ENCODE data around the gene UBE2O.

DNA sequence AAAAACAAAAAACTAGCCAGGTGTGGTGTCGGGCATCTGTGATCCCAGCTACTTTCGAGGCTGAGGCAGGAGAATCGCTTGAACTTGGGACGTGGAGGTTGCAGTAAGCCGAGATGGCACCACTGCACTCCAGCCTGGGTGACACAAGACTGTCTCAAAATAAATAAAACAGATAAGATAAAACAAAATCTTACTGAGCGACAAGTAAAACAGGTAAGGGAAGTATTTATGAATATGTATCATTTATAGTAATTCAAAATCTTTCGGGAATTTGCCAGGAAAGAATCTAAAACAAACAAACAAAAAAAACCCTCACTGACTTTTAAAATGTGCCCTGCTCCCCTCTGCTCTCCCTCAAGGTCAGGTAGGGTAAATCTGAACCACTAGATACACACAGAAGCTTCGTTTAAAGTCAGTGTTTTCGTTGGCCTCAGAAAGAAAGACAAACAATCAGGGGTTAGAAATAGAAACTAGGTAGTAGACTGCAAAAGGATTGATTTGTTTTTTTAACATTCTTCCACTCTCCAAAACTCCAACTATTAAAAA lies 101.4 kb downstream of the UBE2O start:
- TF ChIP-seq TEAD1 (CRISPR knock-in tag; IDR thresholded peaks at IDR 0.05) = no peak
- TF ChIP-seq, protein P1, sequence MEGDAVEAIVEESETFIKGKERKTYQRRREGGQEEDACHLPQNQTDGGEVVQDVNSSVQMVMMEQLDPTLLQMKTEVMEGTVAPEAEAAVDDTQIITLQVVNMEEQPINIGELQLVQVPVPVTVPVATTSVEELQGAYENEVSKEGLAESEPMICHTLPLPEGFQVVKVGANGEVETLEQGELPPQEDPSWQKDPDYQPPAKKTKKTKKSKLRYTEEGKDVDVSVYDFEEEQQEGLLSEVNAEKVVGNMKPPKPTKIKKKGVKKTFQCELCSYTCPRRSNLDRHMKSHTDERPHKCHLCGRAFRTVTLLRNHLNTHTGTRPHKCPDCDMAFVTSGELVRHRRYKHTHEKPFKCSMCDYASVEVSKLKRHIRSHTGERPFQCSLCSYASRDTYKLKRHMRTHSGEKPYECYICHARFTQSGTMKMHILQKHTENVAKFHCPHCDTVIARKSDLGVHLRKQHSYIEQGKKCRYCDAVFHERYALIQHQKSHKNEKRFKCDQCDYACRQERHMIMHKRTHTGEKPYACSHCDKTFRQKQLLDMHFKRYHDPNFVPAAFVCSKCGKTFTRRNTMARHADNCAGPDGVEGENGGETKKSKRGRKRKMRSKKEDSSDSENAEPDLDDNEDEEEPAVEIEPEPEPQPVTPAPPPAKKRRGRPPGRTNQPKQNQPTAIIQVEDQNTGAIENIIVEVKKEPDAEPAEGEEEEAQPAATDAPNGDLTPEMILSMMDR (IDR thresholded peaks at IDR 0.05) = no peak
- TF ChIP-seq ZNF138 (CRISPR knock-in tag; conservative IDR thresholded peaks at IDR 0.05) = no peak
- TF ChIP-seq, protein P2, sequence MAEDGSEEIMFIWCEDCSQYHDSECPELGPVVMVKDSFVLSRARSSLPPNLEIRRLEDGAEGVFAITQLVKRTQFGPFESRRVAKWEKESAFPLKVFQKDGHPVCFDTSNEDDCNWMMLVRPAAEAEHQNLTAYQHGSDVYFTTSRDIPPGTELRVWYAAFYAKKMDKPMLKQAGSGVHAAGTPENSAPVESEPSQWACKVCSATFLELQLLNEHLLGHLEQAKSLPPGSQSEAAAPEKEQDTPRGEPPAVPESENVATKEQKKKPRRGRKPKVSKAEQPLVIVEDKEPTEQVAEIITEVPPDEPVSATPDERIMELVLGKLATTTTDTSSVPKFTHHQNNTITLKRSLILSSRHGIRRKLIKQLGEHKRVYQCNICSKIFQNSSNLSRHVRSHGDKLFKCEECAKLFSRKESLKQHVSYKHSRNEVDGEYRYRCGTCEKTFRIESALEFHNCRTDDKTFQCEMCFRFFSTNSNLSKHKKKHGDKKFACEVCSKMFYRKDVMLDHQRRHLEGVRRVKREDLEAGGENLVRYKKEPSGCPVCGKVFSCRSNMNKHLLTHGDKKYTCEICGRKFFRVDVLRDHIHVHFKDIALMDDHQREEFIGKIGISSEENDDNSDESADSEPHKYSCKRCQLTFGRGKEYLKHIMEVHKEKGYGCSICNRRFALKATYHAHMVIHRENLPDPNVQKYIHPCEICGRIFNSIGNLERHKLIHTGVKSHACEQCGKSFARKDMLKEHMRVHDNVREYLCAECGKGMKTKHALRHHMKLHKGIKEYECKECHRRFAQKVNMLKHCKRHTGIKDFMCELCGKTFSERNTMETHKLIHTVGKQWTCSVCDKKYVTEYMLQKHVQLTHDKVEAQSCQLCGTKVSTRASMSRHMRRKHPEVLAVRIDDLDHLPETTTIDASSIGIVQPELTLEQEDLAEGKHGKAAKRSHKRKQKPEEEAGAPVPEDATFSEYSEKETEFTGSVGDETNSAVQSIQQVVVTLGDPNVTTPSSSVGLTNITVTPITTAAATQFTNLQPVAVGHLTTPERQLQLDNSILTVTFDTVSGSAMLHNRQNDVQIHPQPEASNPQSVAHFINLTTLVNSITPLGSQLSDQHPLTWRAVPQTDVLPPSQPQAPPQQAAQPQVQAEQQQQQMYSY (CRISPR knock-in tag; IDR thresholded peaks at IDR 0.05) = no peak
- TF ChIP-seq, protein P3, sequence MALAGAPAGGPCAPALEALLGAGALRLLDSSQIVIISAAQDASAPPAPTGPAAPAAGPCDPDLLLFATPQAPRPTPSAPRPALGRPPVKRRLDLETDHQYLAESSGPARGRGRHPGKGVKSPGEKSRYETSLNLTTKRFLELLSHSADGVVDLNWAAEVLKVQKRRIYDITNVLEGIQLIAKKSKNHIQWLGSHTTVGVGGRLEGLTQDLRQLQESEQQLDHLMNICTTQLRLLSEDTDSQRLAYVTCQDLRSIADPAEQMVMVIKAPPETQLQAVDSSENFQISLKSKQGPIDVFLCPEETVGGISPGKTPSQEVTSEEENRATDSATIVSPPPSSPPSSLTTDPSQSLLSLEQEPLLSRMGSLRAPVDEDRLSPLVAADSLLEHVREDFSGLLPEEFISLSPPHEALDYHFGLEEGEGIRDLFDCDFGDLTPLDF (CRISPR knock-in tag; IDR thresholded peaks at IDR 0.05) = no peak
- TF ChIP-seq JUN (CRISPR knock-in tag; IDR thresholded peaks at IDR 0.05) = no peak
- TF ChIP-seq, protein P4, sequence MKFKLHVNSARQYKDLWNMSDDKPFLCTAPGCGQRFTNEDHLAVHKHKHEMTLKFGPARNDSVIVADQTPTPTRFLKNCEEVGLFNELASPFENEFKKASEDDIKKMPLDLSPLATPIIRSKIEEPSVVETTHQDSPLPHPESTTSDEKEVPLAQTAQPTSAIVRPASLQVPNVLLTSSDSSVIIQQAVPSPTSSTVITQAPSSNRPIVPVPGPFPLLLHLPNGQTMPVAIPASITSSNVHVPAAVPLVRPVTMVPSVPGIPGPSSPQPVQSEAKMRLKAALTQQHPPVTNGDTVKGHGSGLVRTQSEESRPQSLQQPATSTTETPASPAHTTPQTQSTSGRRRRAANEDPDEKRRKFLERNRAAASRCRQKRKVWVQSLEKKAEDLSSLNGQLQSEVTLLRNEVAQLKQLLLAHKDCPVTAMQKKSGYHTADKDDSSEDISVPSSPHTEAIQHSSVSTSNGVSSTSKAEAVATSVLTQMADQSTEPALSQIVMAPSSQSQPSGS (CRISPR knock-in tag; IDR thresholded peaks at IDR 0.05; ENCODE audit: borderline replicate concordance, low read depth) = no peak
- TF ChIP-seq TEAD4 (CRISPR knock-in tag; IDR thresholded peaks at IDR 0.05) = no peak
- TF ChIP-seq, protein P5, sequence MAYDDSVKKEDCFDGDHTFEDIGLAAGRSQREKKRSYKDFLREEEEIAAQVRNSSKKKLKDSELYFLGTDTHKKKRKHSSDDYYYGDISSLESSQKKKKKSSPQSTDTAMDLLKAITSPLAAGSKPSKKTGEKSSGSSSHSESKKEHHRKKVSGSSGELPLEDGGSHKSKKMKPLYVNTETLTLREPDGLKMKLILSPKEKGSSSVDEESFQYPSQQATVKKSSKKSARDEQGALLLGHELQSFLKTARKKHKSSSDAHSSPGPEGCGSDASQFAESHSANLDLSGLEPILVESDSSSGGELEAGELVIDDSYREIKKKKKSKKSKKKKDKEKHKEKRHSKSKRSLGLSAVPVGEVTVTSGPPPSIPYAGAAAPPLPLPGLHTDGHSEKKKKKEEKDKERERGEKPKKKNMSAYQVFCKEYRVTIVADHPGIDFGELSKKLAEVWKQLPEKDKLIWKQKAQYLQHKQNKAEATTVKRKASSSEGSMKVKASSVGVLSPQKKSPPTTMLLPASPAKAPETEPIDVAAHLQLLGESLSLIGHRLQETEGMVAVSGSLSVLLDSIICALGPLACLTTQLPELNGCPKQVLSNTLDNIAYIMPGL (CRISPR knock-in tag; IDR thresholded peaks at IDR 0.05) = no peak
- TF ChIP-seq ZNF263 (CRISPR knock-in tag; IDR thresholded peaks at IDR 0.05; ENCODE audit: low read depth) = no peak
- TF ChIP-seq, protein P6, sequence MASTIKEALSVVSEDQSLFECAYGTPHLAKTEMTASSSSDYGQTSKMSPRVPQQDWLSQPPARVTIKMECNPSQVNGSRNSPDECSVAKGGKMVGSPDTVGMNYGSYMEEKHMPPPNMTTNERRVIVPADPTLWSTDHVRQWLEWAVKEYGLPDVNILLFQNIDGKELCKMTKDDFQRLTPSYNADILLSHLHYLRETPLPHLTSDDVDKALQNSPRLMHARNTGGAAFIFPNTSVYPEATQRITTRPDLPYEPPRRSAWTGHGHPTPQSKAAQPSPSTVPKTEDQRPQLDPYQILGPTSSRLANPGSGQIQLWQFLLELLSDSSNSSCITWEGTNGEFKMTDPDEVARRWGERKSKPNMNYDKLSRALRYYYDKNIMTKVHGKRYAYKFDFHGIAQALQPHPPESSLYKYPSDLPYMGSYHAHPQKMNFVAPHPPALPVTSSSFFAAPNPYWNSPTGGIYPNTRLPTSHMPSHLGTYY (CRISPR knock-in tag; IDR thresholded peaks at IDR 0.05) = no peak
- no peak for TF ChIP-seq ZNF671 (CRISPR knock-in tag; IDR thresholded peaks at IDR 0.05)
